ENCODE measurements around the gene ROR1.

DNA sequence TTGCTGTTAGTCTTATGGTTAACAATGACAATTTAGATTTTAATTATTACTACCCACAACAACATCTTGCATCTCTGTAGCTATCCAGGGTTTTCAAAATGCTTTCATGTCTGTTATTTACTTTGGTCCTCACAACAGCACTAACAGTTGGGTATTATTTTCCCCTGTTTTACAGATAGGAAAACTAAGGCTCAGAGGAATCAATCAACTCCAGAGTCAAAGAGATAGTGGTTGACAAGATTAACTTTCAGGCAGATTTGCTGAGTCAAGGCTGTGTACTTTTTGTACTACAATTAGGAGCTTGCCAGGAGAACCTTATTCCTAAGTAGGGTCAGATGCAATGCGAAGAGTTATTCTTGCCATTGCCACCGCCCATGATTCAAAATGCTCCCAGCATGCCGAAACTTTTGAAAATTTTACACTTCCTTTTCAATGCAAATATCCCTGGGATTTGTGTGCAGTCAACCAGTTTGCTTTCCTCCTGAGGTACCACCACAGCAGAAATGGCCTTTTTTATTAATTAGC, 49.4 kb upstream of the ROR1 start:
- TF ChIP-seq ZNF214 (tag by site-specific recombination; IDR thresholded peaks at IDR 0.05; ENCODE audit: borderline replicate concordance), result no peak
- TF ChIP-seq PRDM10 (tag by site-specific recombination; IDR thresholded peaks at IDR 0.05), result no peak
- no peak for TF ChIP-seq CTCF (tag by site-specific recombination; IDR thresholded peaks at IDR 0.05)
- no peak for TF ChIP-seq ZBTB10 (tag by site-specific recombination; IDR thresholded peaks at IDR 0.05)
- TF ChIP-seq, protein P1, sequence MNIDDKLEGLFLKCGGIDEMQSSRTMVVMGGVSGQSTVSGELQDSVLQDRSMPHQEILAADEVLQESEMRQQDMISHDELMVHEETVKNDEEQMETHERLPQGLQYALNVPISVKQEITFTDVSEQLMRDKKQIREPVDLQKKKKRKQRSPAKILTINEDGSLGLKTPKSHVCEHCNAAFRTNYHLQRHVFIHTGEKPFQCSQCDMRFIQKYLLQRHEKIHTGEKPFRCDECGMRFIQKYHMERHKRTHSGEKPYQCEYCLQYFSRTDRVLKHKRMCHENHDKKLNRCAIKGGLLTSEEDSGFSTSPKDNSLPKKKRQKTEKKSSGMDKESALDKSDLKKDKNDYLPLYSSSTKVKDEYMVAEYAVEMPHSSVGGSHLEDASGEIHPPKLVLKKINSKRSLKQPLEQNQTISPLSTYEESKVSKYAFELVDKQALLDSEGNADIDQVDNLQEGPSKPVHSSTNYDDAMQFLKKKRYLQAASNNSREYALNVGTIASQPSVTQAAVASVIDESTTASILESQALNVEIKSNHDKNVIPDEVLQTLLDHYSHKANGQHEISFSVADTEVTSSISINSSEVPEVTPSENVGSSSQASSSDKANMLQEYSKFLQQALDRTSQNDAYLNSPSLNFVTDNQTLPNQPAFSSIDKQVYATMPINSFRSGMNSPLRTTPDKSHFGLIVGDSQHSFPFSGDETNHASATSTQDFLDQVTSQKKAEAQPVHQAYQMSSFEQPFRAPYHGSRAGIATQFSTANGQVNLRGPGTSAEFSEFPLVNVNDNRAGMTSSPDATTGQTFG (tag by site-specific recombination; IDR thresholded peaks at IDR 0.05; ENCODE audit: borderline replicate concordance), result no peak
- TF ChIP-seq ZNF146 (tag by site-specific recombination; IDR thresholded peaks at IDR 0.05), result no peak
- no peak for TF ChIP-seq ZNF449 (tag by site-specific recombination; IDR thresholded peaks at IDR 0.05)
- TF ChIP-seq ATF2 (tag by site-specific recombination; IDR thresholded peaks at IDR 0.05; ENCODE audit: low read depth), result no peak
- no peak for TF ChIP-seq ZFHX2 (tag by site-specific recombination; conservative IDR thresholded peaks at IDR 0.05)
- TF ChIP-seq, protein P2, sequence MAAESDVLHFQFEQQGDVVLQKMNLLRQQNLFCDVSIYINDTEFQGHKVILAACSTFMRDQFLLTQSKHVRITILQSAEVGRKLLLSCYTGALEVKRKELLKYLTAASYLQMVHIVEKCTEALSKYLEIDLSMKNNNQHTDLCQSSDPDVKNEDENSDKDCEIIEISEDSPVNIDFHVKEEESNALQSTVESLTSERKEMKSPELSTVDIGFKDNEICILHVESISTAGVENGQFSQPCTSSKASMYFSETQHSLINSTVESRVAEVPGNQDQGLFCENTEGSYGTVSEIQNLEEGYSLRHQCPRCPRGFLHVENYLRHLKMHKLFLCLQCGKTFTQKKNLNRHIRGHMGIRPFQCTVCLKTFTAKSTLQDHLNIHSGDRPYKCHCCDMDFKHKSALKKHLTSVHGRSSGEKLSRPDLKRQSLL (tag by site-specific recombination; IDR thresholded peaks at IDR 0.05), result no peak

All from HEK293 (cell line).